ENCODE measurements around the gene DEUP1.

Gene DEUP1

GRCh38 chr11:93480256-93480655, 149.7 kb downstream of the DEUP1 start:
- DNase-seq = no peak

GRCh38 chr11:93480756-93481155, 150.2 kb downstream of the DEUP1 start:
- no peak for DNase-seq

GRCh38 chr11:93481279-93481678, 150.7 kb downstream of the DEUP1 start:
- no peak for DNase-seq

- DNase-seq = no peak
Observed at GRCh38 chr11:93481696-93482095, 151.2 kb downstream of the DEUP1 start.

GRCh38 chr11:93482556-93482955, 152.0 kb downstream of the DEUP1 start:
- DNase-seq = no peak

GRCh38 chr11:93484716-93485115, 154.2 kb downstream of the DEUP1 start:
- DNase-seq = peak; percentile 53

- no peak for DNase-seq
Observed at GRCh38 chr11:93485983-93486382, 155.4 kb downstream of the DEUP1 start.

- DNase-seq = peak; percentile 16
Observed at GRCh38 chr11:93487032-93487483, 156.5 kb downstream of the DEUP1 start.
